Osteoblast (primary cell): ENCODE measurements around the gene CHMP4B. TPM values are rescaled to one million over a fixed set of nuclear protein-coding genes. Genes with fewer than 3 reads are reported as not detected.

Source experiments
- DNase-seq: peaks from one replicate; pipeline ENCODE4 v3.0.0; 2011; ENCODE audit warnings: low spot score, mixed read lengths; ENCODE audit not compliant: insufficient read length; ENCODE audit errors: missing footprints
- H2AFZ ChIP-seq: 2 replicates; pipeline ENCODE4 v1.6.0; 2011; ENCODE audit warnings: mild to moderate bottlenecking, low read length
- H3K27ac ChIP-seq: 2 replicates; pipeline ENCODE4 v1.5.1; 2011; ENCODE audit warnings: mild to moderate bottlenecking, low read depth, low read length, moderate library complexity
- H3K27me3 ChIP-seq: 2 replicates; pipeline ENCODE4 v1.6.0; 2012; ENCODE audit warnings: mild to moderate bottlenecking, control low read depth, inconsistent platforms, low read length, moderate library complexity; ENCODE audit not compliant: insufficient read depth
- H3K36me3 ChIP-seq: 2 replicates; pipeline ENCODE4 v1.5.1; 2011; ENCODE audit warnings: mild to moderate bottlenecking, low read length, control low read depth, moderate library complexity; ENCODE audit not compliant: insufficient read depth
- H3K4me1 ChIP-seq: 2 replicates; pipeline ENCODE4 v1.5.1; 2011; ENCODE audit warnings: mild to moderate bottlenecking, low read length, control low read depth, moderate library complexity; ENCODE audit not compliant: insufficient read depth
- H3K4me2 ChIP-seq: 2 replicates; pipeline ENCODE4 v1.6.0; 2011; ENCODE audit warnings: mild to moderate bottlenecking, low read length; ENCODE audit not compliant: insufficient read depth
- H3K4me3 ChIP-seq: fragments of 200-600 bp; sonication (generic); 3 replicates; pipeline ENCODE4 v1.5.1; 2012; ENCODE audit warnings: mild to moderate bottlenecking, low read length, inconsistent platforms; ENCODE audit not compliant: insufficient read depth
- H3K79me2 ChIP-seq: 2 replicates; pipeline ENCODE4 v1.6.0; 2012; ENCODE audit warnings: mild to moderate bottlenecking, low read length, control low read depth, inconsistent platforms; ENCODE audit not compliant: insufficient read depth
- H3K9me3 ChIP-seq: 2 replicates; pipeline ENCODE4 v1.5.1; 2011; ENCODE audit warnings: low read depth, low read length, control low read depth
- H4K20me1 ChIP-seq: 2 replicates; pipeline ENCODE4 v1.6.0; 2012; ENCODE audit warnings: mild to moderate bottlenecking, low read length, control low read depth; ENCODE audit not compliant: insufficient read depth
- total RNA-seq: library from RNA; depleted of rRNA; stranded (reverse); fragments of >200 nt; gene quantifications from 2 replicates; pipeline ENCODE4 v1.2.3, GENCODE V29; 2012
- TF ChIP-seq, protein P1 (sequence below): IDR thresholded peaks from 2 replicates; pipeline ENCODE4 v1.5.1; 2011; ENCODE audit warnings: mild to moderate bottlenecking, low read depth, low read length, moderate library complexity; ENCODE audit errors: extremely low read depth

The CHMP4B gene
- total RNA-seq, 1 donor, result 40.9 TPM

DNA sequence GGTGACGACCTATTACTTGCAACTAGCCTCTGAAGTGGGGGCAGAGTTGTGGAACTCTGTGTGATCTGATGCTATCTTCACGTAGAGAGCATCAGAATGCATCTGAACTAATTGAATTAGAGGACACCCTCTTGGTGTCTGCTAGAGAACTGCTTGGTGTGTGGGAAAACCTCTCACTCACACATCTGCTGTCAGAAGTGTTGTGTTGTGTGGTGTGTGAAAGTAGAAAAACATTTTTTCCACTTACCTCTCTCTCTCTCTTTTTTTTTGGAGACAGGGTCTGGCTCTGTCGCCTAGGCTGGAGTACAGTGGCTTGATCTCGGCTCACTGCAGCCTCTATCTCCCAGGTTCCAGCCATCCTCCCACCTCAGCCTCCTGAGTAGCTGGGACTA, 90.0 kb downstream of the CHMP4B start:
- Histone ChIP-seq H2AFZ (peak overlapping the region; percentile 39), H3K27me3 (no peaks in the 10 kb centered on the region), H3K36me3 (no peaks in the 10 kb centered on the region), H3K4me3 (no peak overlapping the region), H4K20me1 (no peaks in the 10 kb centered on the region), H3K27ac (no peak overlapping the region), H3K79me2 (no peaks in the 10 kb centered on the region), H3K4me2 (no peak overlapping the region), H3K4me1 (peaks cover 4% of the 10 kb centered on the region), H3K9me3 (peaks cover 4% of the 10 kb centered on the region)
- no peak for DNase-seq
- TF ChIP-seq, protein P1, sequence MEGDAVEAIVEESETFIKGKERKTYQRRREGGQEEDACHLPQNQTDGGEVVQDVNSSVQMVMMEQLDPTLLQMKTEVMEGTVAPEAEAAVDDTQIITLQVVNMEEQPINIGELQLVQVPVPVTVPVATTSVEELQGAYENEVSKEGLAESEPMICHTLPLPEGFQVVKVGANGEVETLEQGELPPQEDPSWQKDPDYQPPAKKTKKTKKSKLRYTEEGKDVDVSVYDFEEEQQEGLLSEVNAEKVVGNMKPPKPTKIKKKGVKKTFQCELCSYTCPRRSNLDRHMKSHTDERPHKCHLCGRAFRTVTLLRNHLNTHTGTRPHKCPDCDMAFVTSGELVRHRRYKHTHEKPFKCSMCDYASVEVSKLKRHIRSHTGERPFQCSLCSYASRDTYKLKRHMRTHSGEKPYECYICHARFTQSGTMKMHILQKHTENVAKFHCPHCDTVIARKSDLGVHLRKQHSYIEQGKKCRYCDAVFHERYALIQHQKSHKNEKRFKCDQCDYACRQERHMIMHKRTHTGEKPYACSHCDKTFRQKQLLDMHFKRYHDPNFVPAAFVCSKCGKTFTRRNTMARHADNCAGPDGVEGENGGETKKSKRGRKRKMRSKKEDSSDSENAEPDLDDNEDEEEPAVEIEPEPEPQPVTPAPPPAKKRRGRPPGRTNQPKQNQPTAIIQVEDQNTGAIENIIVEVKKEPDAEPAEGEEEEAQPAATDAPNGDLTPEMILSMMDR, result no peak

GRCh38 chr20:33902011-33902410, 90.9 kb downstream of the CHMP4B start:
- no peaks in the 10 kb centered on the region for H3K36me3 ChIP-seq
- TF ChIP-seq, protein P1, result no peak
- H2AFZ ChIP-seq, result no peak overlapping the region
- no peaks in the 10 kb centered on the region for H3K27me3 ChIP-seq
- H3K9me3 ChIP-seq, result peaks cover 4% of the 10 kb centered on the region
- H3K79me2 ChIP-seq, result no peaks in the 10 kb centered on the region
- no peak overlapping the region for H3K4me2 ChIP-seq
- no peak overlapping the region for H3K4me3 ChIP-seq
- DNase-seq, result peak; percentile 80
- H3K4me1 ChIP-seq, result no peaks in the 10 kb centered on the region
- no peaks in the 10 kb centered on the region for H4K20me1 ChIP-seq
- no peak overlapping the region for H3K27ac ChIP-seq

Other genes with a start within 250 kb of the CHMP4B start
- gene C20orf144, start 149.0 kb upstream of the CHMP4B start, total RNA-seq, result under 0.01 TPM in 2 replicates
- gene ACTL10, start 144.4 kb upstream of the CHMP4B start, total RNA-seq, result 1.8 and 2.2 TPM in 2 replicates
- gene NECAB3, start 136.9 kb upstream of the CHMP4B start, total RNA-seq, result 14.7 and 27.1 TPM in 2 replicates
- 1.4 and 2.4 TPM in 2 replicates for gene E2F1, start 125.0 kb upstream of the CHMP4B start, total RNA-seq
- gene PXMP4, start 91.0 kb upstream of the CHMP4B start, total RNA-seq, result 5.1 and 6.5 TPM in 2 replicates
- 1.1 and 1.2 TPM in 2 replicates for gene ZNF341, start 79.4 kb upstream of the CHMP4B start, total RNA-seq
- gene RALY, start 182.6 kb downstream of the CHMP4B start, total RNA-seq, result 72.5 and 77.1 TPM in 2 replicates